GM18502 (cell line): ENCODE results near the gene SPSB1.

Experiments
- ATAC-seq: cut with Tn5 transposase; IDR thresholded peaks from one replicate; pipeline ENCODE4 v1.9.1; 2021; ENCODE audit warnings: mild to moderate bottlenecking; ENCODE audit not compliant: unreplicated experiment, poor library complexity

Gene SPSB1

GRCh38 chr1:9278585-9279153 lies 14.0 kb upstream of the SPSB1 start:
- ATAC-seq, result no peak

- no peak for ATAC-seq
Observed at GRCh38 chr1:9279172-9279840, 13.4 kb upstream of the SPSB1 start.

GRCh38 chr1:9280015-9280860 lies 12.5 kb upstream of the SPSB1 start:
- ATAC-seq, result no peak

DNA sequence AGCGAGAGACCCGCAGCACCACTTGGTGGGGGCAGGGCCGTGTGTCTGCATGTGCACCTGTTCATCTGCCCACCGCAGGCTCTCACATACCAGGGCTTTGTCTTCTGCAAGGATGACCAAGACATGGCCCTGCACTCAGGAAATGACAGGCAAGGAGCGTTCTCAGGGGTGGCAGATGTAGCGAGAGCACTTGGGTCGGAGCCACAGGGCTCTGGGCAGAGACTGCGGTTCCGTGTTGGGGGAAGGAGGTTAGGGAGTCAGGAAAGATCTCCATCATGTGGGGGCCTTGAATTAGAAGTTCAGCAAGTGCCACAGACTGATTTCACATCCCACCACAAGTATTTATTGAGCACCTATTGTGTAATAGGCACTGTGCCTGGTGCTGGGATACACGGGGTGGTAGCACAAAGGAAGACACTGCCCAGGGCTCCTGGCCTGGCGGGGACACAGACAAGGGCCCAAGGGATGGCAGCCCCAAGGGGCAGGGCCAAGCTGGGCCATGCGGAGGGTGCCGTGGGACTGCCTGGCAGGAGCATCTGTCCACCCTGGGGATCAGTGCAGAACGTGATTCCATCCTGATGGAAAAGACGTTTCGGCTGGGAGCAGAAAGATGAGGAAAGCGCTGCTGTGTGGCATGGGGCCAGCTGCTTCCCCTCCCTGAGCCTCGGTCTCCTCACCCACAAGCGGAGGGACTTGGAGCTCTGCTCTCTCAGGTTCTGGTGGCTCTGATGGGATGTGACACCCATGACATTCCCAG lies 11.4 kb upstream of the SPSB1 start:
- ATAC-seq, result no peak

GRCh38 chr1:9281908-9282695 lies 10.6 kb upstream of the SPSB1 start:
- ATAC-seq, result no peak

GRCh38 chr1:9282696-9282955 lies 10.1 kb upstream of the SPSB1 start:
- no peak for ATAC-seq

DNA sequence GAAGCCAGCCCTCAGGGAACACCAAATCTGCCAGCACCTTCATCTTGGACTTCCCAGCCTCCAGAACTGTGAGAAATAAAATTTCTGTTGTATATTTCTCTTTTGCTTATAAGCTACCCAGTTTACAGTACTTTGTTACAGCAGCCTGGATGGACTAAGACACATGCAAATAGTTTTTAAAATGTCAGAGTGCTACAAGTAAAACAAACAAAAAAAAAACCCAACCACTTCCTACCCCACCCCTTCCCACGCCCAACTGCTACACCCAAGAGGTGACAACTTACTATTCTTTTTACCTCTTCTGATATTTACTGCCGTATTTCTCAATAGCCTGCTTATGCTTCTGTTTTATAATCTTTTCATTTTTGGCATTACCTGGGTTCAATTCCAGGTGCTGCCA lies 8.6 kb upstream of the SPSB1 start:
- ATAC-seq, result no peak

GRCh38 chr1:9286556-9286955 lies 6.1 kb upstream of the SPSB1 start:
- no peak for ATAC-seq

DNA sequence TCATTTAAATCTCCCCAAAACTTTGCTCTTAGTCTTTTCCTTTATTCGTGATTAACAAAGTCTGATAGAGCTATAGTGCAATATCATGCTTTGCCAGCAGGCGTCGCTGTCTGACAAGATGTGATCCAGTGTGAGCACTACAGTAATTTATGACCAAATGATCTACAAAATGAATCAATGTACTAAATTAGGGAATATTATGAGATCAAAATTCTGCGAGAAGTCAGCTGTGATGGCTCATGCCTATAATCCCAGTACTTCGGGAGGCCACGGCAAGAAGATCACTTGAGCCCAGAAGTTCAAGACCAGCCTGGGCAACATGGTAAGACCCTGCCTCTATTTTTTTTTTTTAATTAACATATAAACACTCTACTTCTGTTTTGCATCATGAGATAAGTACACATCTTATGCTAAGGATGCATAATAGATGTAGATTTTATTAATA lies 3.6 kb upstream of the SPSB1 start:
- no peak for ATAC-seq

DNA sequence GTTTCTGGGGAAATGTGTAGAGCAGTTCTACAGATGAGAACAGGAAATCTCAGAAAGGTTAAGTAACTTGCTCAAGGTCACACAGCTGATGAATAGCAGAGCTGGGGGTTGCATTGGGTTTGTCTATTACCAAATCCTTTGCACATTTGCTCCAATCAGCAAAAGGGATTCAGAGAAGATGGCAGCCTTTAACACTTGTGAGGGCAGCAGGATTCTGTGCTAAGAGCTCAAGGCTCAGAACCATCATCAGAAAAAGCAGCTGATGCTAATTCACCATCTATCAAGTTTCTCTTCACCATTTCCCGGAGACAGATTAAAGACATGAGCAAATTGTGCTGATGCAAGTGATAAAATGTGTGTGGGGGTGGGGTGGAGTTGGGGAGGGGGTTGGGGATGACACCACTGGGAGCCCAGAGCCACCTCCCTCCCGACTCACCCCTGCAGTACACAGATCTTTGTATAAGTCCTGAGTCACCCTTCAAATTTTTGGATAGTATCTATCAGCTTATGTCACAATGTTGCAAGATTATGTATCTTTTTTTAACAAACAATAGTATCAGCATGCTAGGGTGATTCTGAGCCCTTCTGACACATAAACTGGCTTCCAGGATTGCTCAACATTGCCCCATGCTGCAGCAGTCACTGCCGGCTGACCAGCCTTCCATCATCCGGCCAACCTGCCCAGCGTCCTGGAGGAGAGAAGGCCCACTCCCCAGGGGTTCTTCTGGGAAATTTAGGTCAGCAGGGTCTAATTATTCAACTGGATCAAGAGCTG lies 2.8 kb upstream of the SPSB1 start:
- no peak for ATAC-seq

DNA sequence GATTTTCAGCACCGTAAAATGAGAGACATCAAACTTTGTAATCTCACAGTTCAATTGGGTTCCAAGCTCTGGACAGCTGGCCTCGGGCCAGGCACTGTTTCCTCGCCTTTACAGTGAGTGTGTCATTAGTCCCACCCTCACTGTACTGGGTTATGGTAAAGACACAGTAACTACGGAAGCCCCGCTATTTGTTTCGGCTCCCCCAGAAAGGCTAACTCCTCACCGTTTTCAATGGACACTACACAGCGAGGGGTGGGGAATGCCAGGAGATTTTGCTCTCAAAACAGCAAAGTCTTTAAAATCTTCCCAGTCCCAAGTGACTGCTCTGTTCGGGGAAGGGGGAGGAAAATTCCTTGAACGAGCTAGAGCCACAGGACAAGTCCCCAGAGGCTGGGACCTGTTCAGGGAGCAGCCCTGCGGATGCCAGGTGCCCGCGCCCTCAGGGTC lies 757 bp upstream of the SPSB1 start:
- ATAC-seq, result no peak

GRCh38 chr1:9293241-9293532 lies 493 bp downstream of the SPSB1 start:
- ATAC-seq, result no peak

DNA sequence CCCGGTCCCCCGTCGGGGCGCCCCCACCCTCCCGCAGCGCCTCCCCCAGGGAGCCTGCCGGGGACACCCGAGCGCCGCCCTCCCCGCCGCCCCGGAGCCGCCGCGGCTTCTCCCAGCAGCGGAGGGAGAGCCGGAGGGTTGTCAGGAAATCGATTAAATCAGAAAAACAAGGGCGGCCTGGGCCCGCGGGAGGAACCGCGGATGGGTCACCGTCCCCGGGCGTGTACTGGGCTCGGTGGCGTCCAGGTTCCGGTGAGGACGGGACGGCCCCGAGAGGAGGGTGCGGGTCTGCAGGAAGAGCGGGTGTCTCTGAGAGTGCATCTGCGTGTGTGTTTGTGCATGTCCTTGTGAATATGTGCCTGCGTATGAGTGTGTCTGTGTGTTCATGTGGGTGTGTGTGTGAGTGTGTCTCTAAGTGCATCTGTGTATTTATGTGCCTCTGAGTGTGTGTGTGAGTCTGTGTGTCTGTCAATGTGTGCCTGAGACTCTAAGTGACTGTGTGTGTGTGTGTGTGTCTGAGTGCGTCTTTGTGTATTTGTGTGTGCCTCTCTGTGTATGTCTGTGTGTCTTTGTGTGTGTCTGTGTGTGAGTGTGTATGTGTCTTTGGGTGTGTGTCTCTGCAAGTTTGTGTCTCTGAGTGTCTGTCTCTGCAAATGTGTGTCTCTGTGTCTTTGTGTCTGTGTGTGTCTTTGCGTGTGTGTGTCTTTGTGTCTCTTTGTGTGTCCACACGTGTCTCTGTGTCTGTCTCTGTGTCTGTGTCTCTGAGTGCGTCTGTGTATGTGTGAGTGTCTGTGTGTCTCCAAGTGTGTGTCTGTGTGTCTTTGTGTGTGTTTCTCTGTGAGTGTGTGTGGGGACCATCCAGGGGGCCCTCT lies 1.1 kb downstream of the SPSB1 start:
- ATAC-seq, result peak; percentile 24

DNA sequence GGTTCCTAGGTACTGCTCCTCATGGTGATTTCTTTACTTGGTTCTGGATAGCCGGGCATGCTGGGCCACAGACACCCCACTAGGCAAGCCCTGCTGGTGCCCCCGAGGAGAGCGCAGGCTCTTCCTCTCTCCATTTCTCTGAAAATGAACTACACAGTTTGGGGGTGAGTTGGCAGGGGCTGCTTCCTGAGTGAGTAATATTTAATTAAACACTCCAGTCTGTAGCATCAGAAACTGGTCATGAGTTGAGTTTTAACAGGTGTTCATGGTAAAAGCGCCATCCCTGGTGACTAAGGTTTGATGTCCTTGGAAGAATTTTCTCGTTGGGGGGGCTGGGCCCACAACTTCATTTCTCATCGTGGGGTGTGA lies 1.7 kb downstream of the SPSB1 start:
- no peak for ATAC-seq

DNA sequence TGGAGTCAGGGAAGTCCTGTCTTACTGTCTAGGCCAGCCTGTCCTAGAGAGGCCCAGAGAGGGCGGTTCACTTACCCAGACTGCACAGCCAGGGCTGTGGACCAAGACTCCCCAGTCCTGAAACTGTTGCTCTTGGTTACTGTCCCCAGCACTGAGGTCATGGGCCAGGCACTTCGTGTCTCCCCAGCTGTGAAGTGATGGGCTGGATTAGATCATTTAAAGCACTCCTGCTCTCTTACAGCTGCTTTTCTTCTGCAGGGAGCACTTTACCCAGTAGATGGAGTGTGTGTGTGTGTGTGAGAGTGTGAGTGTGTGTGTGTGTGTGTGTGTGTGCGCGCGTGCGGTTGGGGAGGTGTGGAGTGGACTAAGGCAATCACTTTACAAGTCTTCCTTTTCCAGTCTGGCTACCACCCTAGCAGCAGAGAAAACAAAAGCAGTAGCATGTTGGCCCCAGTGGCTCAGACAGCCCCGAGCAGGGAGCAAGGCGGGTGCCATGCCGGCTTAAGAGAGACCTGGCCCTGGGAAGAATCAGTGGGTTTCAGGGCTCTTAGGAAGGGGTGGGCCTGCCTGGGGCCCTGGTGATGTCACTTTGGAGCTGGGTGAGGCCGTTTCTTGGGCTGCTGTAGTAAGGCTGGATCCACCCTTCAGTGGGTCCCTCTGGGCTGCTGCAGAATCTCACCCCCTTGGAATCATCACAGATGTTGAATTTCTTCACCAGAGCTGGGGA lies 2.4 kb downstream of the SPSB1 start:
- peak; percentile 48 for ATAC-seq

- no peak for ATAC-seq
Observed at GRCh38 chr1:9295884-9296283, 3.2 kb downstream of the SPSB1 start.

GRCh38 chr1:9296850-9297249 lies 4.2 kb downstream of the SPSB1 start:
- no peak for ATAC-seq

GRCh38 chr1:9297831-9298230 lies 5.1 kb downstream of the SPSB1 start:
- no peak for ATAC-seq
